Kidney (tissue), 14 donors: ENCODE data around the gene SFI1. TPM values are rescaled to one million over a fixed set of nuclear protein-coding genes. Genes with fewer than 3 reads are reported as not detected.

Source experiments
- DNase-seq, 5 donors: peaks; one replicate each; pipeline ENCODE4 v3.0.0-alpha.2; 2013 to 2020
- FAIRE-seq: peaks from 2 replicates; lab custom pipeline; 2012; peaks lifted over from hg19 to GRCh38; lab: Jason Lieb, UNC
- H3K27ac ChIP-seq, 2 donors: one replicate each; pipeline ENCODE4 v1.7.0; 2013; ENCODE audit warnings: low read depth in 2 of 2, low read length in 2 of 2, inconsistent platforms in 1 of 2
- H3K27me3 ChIP-seq: one replicate; pipeline ENCODE4 v1.7.1; 2013; ENCODE audit warnings: low read length, inconsistent platforms; ENCODE audit not compliant: control insufficient read depth, insufficient read depth
- H3K36me3 ChIP-seq, 3 donors: one replicate each; pipeline versions ENCODE4 v1.7.0 to v1.7.1; 2013; ENCODE audit warnings: low read length in 3 of 3, control low read depth in 1 of 3, inconsistent platforms in 1 of 3; ENCODE audit not compliant: insufficient read depth in 3 of 3, control insufficient read depth in 2 of 3
- H3K4me1 ChIP-seq, 3 donors: one replicate each; pipeline versions ENCODE4 v1.7.0 to v1.7.1; 2013; ENCODE audit warnings: low read length in 3 of 3, inconsistent platforms in 1 of 3, low read depth in 1 of 3; ENCODE audit not compliant: control insufficient read depth in 2 of 3, insufficient read depth in 2 of 3
- H3K4me3 ChIP-seq, 3 donors: one replicate each; pipeline versions ENCODE4 v1.7.0 to v1.8.1; 2013; ENCODE audit warnings: low read length in 3 of 3, control low read depth in 1 of 3, inconsistent platforms in 1 of 3
- H3K9ac ChIP-seq, 3 donors: one replicate each; pipeline versions ENCODE4 v1.7.0 to v1.7.1; 2013; ENCODE audit warnings: low read length in 3 of 3, control low read depth in 1 of 3, inconsistent platforms in 1 of 3
- H3K9me3 ChIP-seq, 3 donors: one replicate each; pipeline versions ENCODE4 v1.7.0 to v1.7.1; 2013; ENCODE audit warnings: low read length in 3 of 3, control low read depth in 1 of 3, inconsistent platforms in 1 of 3; ENCODE audit not compliant: control insufficient read depth in 2 of 3, insufficient read depth in 1 of 3
- CTCF ChIP-seq: IDR thresholded peaks from 3 replicates; pipeline ENCODE4 v1.5.1; 2012; ENCODE audit warnings: mild to moderate bottlenecking, moderate library complexity, borderline replicate concordance; ENCODE audit not compliant: insufficient read depth; ENCODE audit errors: extremely low read depth
- intact Hi-C: fragments of 100-400 bp; cut with DNase I; formaldehyde crosslinking; loops from one replicate; pipeline ENCODE4 v1.11.1; 2022
- polyA plus RNA-seq: library from polyadenylated mRNA; stranded (reverse); fragments of 350-450 nt; fragmentation: Illumina TruSeq; extraction: RNeasy Lipid Tissue Mini Kit (QIAGEN cat#74804); gene quantifications from one replicate; pipeline ENCODE4 v1.2.3, GENCODE V29; 2014; ENCODE audit warnings: low read depth, low replicate concordance; ENCODE audit not compliant: insufficient read depth
- total RNA-seq: library from RNA; stranded (reverse); fragmentation: NEBNext Ultra II Directional; extraction: Animal tissue kit (Norgen Biotek cat#: 25700); gene quantifications from one replicate; pipeline ENCODE4 v1.2.1, GENCODE V29; 2021
- donor health status: control.
- donor health status: control.
- donor health status: control.
- donor health status: control.
- donor health status: control.
- donor health status: DM: yes; HTN: yes; CAD: no.
- donor health status: Normal renal cell carcinoma (clear cell type).

The SFI1 gene
- total and polyA plus RNA-seq, 2 donors from 2014 or later: 11.4 to 48.2 TPM

DNA sequence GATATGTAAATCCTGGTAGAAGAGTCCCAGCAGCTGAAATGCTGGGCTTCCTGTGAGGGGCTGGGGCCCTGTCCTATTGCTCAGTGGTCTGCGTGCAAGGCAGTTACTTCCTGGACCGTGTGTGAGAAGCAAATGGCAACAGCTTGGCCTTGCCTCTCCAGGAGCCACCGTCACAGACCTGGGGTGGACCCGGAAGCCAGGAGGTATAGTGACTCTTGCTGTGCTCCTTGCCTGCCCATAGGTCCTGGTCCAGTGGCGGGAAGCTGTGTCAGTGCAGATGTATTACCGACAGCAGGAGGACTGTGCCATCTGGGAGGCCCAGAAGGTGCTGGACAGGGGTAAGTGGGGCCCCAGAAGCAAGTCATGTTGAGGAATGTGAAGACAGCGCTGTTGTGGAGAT lies 111.4 kb downstream of the SFI1 start:
- H3K27me3 ChIP-seq: no peaks in the 10 kb centered on the region
- H3K4me1 ChIP-seq: peaks cover 0 to 2% (median 0%) of the 10 kb centered on the region in 3 donors
- no peak overlapping the region for H3K27ac ChIP-seq
- peak in 2 of 5 donors; percentile 22 to 41 for DNase-seq
- intact Hi-C loops: no loop called here
- no peak overlapping the region for H3K9ac ChIP-seq
- TF ChIP-seq CTCF: no peak
- H3K9me3 ChIP-seq: no peaks in the 10 kb centered on the region
- no peak for FAIRE-seq
- peaks cover 0 to 8% (median 3%) of the 10 kb centered on the region in 3 donors for H3K36me3 ChIP-seq
- H3K4me3 ChIP-seq: no peak overlapping the region

GRCh38 chr22:31609716-31610115 lies 113.4 kb downstream of the SFI1 start:
- TF ChIP-seq CTCF: no peak
- Histone ChIP-seq H3K4me1 (no peaks in the 10 kb centered on the region), H3K9me3 (no peaks in the 10 kb centered on the region), H3K9ac (no peak overlapping the region), H3K27me3 (no peaks in the 10 kb centered on the region), H3K4me3 (no peak overlapping the region), H3K27ac (no peak overlapping the region), H3K36me3 (peaks cover 0 to 8% (median 3%) of the 10 kb centered on the region in 3 donors)
- peak in 1 of 5 donors; percentile 36 for DNase-seq
- FAIRE-seq: no peak
- intact Hi-C loops: no loop called here

GRCh38 chr22:31610611-31611010 lies 114.3 kb downstream of the SFI1 start:
- Histone ChIP-seq H3K36me3 (peaks cover 0 to 8% (median 3%) of the 10 kb centered on the region in 3 donors), H3K4me3 (no peak overlapping the region), H3K9me3 (no peaks in the 10 kb centered on the region), H3K4me1 (no peaks in the 10 kb centered on the region), H3K9ac (no peak overlapping the region), H3K27ac (no peak overlapping the region), H3K27me3 (no peaks in the 10 kb centered on the region)
- FAIRE-seq: no peak
- no peak for TF ChIP-seq CTCF
- peak in 1 of 5 donors; percentile 41 for DNase-seq
- intact Hi-C loops: no loop called here

- FAIRE-seq (no peak), DNase-seq (peak in 3 of 5 donors; percentile 41 to 76 (median 43))
- Histone ChIP-seq H3K4me1 (no peaks in the 10 kb centered on the region), H3K9ac (no peak overlapping the region), H3K9me3 (no peaks in the 10 kb centered on the region), H3K27ac (no peak overlapping the region), H3K4me3 (no peak overlapping the region), H3K27me3 (no peaks in the 10 kb centered on the region), H3K36me3 (peaks cover 0 to 8% (median under 1%) of the 10 kb centered on the region in 3 donors)
- intact Hi-C loops: no loop called here
- TF ChIP-seq CTCF: no peak
Observed at GRCh38 chr22:31611061-31611760, 114.9 kb downstream of the SFI1 start.
